GM23338 (cell line): ENCODE data around the gene S100Z. TPM values are rescaled to one million over a fixed set of nuclear protein-coding genes. Genes with fewer than 3 reads are reported as not detected.

Experiments used
- ATAC-seq: fragments of 200-7000 bp; cut with Tn5 transposase; 3 replicates; pipeline ENCODE4 v1.9.1; 2020
- DNase-seq: peaks from one replicate; pipeline ENCODE4 v3.0.0-alpha.2; 2015; ENCODE audit warnings: low spot score
- H2AFZ ChIP-seq: fragments of 200-600 bp; sonication (generic); 2 replicates; pipeline ENCODE4 v1.8.0; 2016; ENCODE audit warnings: antibody characterized with exemption, mild to moderate bottlenecking, moderate library complexity
- H3F3A ChIP-seq: fragments of 200-600 bp; sonication (generic); replicated peaks from 2 replicates; pipeline ENCODE4 v1.8.0; 2017; ENCODE audit warnings: antibody characterized with exemption, mixed run types, low read depth
- H3K27ac ChIP-seq: fragments of 200-600 bp; sonication (generic); 2 replicates; pipeline ENCODE4 v1.6.1; 2016; ENCODE audit warnings: low read depth
- H3K27me3 ChIP-seq: fragments of 200-600 bp; sonication (generic); 2 replicates; pipeline ENCODE4 v1.8.0; 2016; ENCODE audit warnings: mild to moderate bottlenecking, mixed run types, moderate library complexity; ENCODE audit not compliant: insufficient read depth
- H3K36me3 ChIP-seq: fragments of 200-600 bp; sonication (generic); 2 replicates; pipeline ENCODE4 v1.8.0; 2016; ENCODE audit warnings: mild to moderate bottlenecking; ENCODE audit not compliant: insufficient read depth
- H3K4me1 ChIP-seq: fragments of 200-600 bp; sonication (generic); 2 replicates; pipeline ENCODE4 v1.8.0; 2016; ENCODE audit warnings: mild to moderate bottlenecking, moderate library complexity; ENCODE audit not compliant: insufficient read depth
- H3K4me2 ChIP-seq: fragments of 200-600 bp; sonication (generic); 2 replicates; pipeline ENCODE4 v1.7.1; 2017; ENCODE audit warnings: mixed run types
- H3K4me3 ChIP-seq: fragments of 200-600 bp; sonication (generic); 2 replicates; pipeline ENCODE4 v1.6.1; 2016; ENCODE audit warnings: mixed run types
- H3K79me2 ChIP-seq: fragments of 200-600 bp; sonication (generic); replicated peaks from 2 replicates; pipeline ENCODE4 v1.8.0; 2017; ENCODE audit warnings: mild to moderate bottlenecking; ENCODE audit not compliant: insufficient read depth
- H3K9me2 ChIP-seq: fragments of 200-600 bp; sonication (generic); 2 replicates; pipeline ENCODE4 v1.8.0; 2017; ENCODE audit not compliant: insufficient read depth
- H4K20me1 ChIP-seq: fragments of 200-600 bp; sonication (generic); replicated peaks from 2 replicates; pipeline ENCODE4 v1.8.0; 2017; ENCODE audit warnings: mild to moderate bottlenecking; ENCODE audit not compliant: insufficient read depth
- H3K27ac Mint-ChIP-seq: 2 replicates; pipeline ENCODE4 v1.8.0; 2020; ENCODE audit warnings: inconsistent platforms, mild to moderate bottlenecking, moderate library complexity, mixed read lengths
- H3K27me3 Mint-ChIP-seq: 3 replicates; pipeline ENCODE4 v1.8.0; 2022; ENCODE audit warnings: low read depth, mild to moderate bottlenecking, moderate library complexity, mixed read lengths, inconsistent platforms; ENCODE audit not compliant: insufficient read depth, poor library complexity
- H3K36me3 Mint-ChIP-seq: 3 replicates; pipeline ENCODE4 v1.8.0; 2021; ENCODE audit warnings: low read depth, mild to moderate bottlenecking, inconsistent platforms, moderate library complexity, mixed read lengths
- H3K4me1 Mint-ChIP-seq: 3 replicates; pipeline ENCODE4 v1.8.0; 2020; ENCODE audit warnings: mild to moderate bottlenecking, inconsistent platforms, mixed read lengths
- H3K4me3 Mint-ChIP-seq: 3 replicates; pipeline ENCODE4 v1.8.0; 2021; ENCODE audit warnings: moderate library complexity, mild to moderate bottlenecking, inconsistent platforms, mixed read lengths
- H3K9me3 Mint-ChIP-seq: 3 replicates; pipeline ENCODE4 v1.8.0; 2020; ENCODE audit warnings: moderate library complexity, mild to moderate bottlenecking, inconsistent platforms, mixed read lengths
- CREB1 ChIP-seq: fragments of 250-450 bp; sonication (Bioruptor Pico); IDR thresholded peaks from 2 replicates; pipeline ENCODE4 v1.5.0; 2020; ENCODE audit warnings: low read depth, mild to moderate bottlenecking, moderate library complexity
- EZH2 ChIP-seq: fragments of 200-600 bp; sonication (generic); IDR thresholded peaks from one replicate; pipeline ENCODE4 v1.8.0; 2017; ENCODE audit warnings: antibody characterized with exemption, mild to moderate bottlenecking, low read depth; ENCODE audit not compliant: unreplicated experiment
- EZH2phosphoT487 ChIP-seq: fragments of 200-600 bp; sonication (generic); IDR thresholded peaks from one replicate; pipeline ENCODE4 v1.8.1; 2018; ENCODE audit warnings: antibody characterized with exemption; ENCODE audit not compliant: unreplicated experiment
- JUNB ChIP-seq: IDR thresholded peaks from one replicate; pipeline ENCODE4 v1.6.1; 2016; ENCODE audit warnings: antibody characterized with exemption; ENCODE audit not compliant: unreplicated experiment
- NANOG ChIP-seq: IDR thresholded peaks from 2 replicates; pipeline ENCODE4 v1.6.1; 2016; ENCODE audit warnings: antibody characterized with exemption, borderline replicate concordance
- POLR2AphosphoS5 ChIP-seq: IDR thresholded peaks from 2 replicates; pipeline ENCODE4 v1.6.1; 2016; ENCODE audit warnings: antibody characterized with exemption, low read depth
- STAT1 ChIP-seq: IDR thresholded peaks from one replicate; pipeline ENCODE4 v1.6.1; 2016; ENCODE audit warnings: antibody characterized with exemption; ENCODE audit not compliant: unreplicated experiment
- ZNF114 ChIP-seq: fragments of 250-450 bp; sonication (Bioruptor Pico); IDR thresholded peaks from 2 replicates; pipeline ENCODE4 v1.5.0; 2020; ENCODE audit warnings: mild to moderate bottlenecking, moderate library complexity
- ZNF331 ChIP-seq: fragments of 250-450 bp; sonication (Bioruptor Pico); IDR thresholded peaks from 2 replicates; pipeline ENCODE4 v1.5.0; 2020; ENCODE audit warnings: low read depth, mild to moderate bottlenecking, moderate library complexity
- polyA plus RNA-seq: library from polyadenylated mRNA; unstranded; fragments of >200 nt; fragmentation: Nextera tagmentation; extraction: Ambion mirVana; gene quantifications from 2 replicates; pipeline ENCODE4 v1.2.1, GENCODE V29; 2016
- total RNA-seq: library from RNA; depleted of rRNA; stranded (reverse); fragments of >200 nt; shearing (Covaris generic); gene quantifications from 2 replicates; pipeline ENCODE4 v1.2.3, GENCODE V29; 2014
- TF ChIP-seq, protein P1 (sequence below): fragments of 250-450 bp; sonication (Bioruptor Pico); IDR thresholded peaks from 2 replicates; pipeline ENCODE4 v1.5.0; 2020; ENCODE audit warnings: mild to moderate bottlenecking, moderate library complexity
- TF ChIP-seq, protein P2 (sequence below): IDR thresholded peaks from 2 replicates; pipeline ENCODE4 v1.6.1; 2016; ENCODE audit warnings: antibody characterized with exemption
- TF ChIP-seq, protein P3 (sequence below): IDR thresholded peaks from one replicate; pipeline ENCODE4 v1.6.1; 2018; ENCODE audit warnings: antibody characterized with exemption; ENCODE audit not compliant: unreplicated experiment
- TF ChIP-seq, protein P4 (sequence below), 2 experiments: fragments of 200-600 bp in 1 of 2; sonication (generic) in 1 of 2; conservative IDR thresholded peaks; 2 replicates each; pipeline versions ENCODE4 v1.5.1 to v1.6.1; 2016 to 2017; ENCODE audit warnings: antibody characterized with exemption in 2 of 2, low read depth in 2 of 2, mild to moderate bottlenecking in 2 of 2, moderate library complexity in 1 of 2

Gene S100Z
- total and polyA plus RNA-seq, 2 experiments from 2014 or later: not detected

DNA sequence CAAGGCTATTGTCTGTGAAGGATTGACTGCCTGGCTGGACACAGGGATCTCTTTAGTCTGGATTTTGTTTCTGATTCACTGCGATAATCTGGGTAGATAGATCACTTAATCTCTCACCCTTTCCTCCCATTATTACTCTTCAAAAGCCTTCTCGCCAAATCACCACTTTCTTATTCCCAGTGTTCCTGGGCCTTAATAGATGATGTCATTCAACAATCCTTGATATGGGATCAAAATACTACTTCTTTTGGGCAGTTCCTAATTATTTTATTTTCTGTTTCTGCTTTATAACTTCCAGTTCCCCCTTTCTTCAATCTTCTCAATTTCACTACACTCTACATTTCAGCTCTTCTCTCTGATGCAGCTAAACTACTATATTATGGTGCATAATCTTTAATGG, 96.3 kb downstream of the S100Z start:
- Mint-ChIP-seq H3K27me3 (no peaks in the 10 kb centered on the region), H3K36me3 (no peaks in the 10 kb centered on the region), H3K9me3 (no peaks in the 10 kb centered on the region), H3K27ac (no peak overlapping the region), H3K4me3 (no peak overlapping the region), H3K4me1 (no peaks in the 10 kb centered on the region)
- Histone ChIP-seq H3K36me3 (no peaks in the 10 kb centered on the region), H3K9me2 (no peaks in the 10 kb centered on the region), H3F3A (no peaks in the 10 kb centered on the region), H3K4me2 (no peak overlapping the region), H3K4me1 (no peaks in the 10 kb centered on the region), H3K79me2 (no peaks in the 10 kb centered on the region), H3K4me3 (no peak overlapping the region), H4K20me1 (no peaks in the 10 kb centered on the region), H3K27ac (no peak overlapping the region), H3K27me3 (peaks cover 6% of the 10 kb centered on the region; the same call in 1 of the 2 replicates), H2AFZ (0 out of 2 replicates have a peak overlapping the region, but pooled peaks have one; percentile 43)
- DNase-seq (no peak), ATAC-seq (no peak)
- TF ChIP-seq EZH2 (no peak), JUNB (no peak), NANOG (no peak), EZH2phosphoT487 (no peak), STAT1 (no peak), ZNF331 (no peak), ZNF114 (CRISPR knock-in tag) (no peak), CREB1 (no peak), POLR2AphosphoS5 (no peak)
- TF ChIP-seq, protein P1, sequence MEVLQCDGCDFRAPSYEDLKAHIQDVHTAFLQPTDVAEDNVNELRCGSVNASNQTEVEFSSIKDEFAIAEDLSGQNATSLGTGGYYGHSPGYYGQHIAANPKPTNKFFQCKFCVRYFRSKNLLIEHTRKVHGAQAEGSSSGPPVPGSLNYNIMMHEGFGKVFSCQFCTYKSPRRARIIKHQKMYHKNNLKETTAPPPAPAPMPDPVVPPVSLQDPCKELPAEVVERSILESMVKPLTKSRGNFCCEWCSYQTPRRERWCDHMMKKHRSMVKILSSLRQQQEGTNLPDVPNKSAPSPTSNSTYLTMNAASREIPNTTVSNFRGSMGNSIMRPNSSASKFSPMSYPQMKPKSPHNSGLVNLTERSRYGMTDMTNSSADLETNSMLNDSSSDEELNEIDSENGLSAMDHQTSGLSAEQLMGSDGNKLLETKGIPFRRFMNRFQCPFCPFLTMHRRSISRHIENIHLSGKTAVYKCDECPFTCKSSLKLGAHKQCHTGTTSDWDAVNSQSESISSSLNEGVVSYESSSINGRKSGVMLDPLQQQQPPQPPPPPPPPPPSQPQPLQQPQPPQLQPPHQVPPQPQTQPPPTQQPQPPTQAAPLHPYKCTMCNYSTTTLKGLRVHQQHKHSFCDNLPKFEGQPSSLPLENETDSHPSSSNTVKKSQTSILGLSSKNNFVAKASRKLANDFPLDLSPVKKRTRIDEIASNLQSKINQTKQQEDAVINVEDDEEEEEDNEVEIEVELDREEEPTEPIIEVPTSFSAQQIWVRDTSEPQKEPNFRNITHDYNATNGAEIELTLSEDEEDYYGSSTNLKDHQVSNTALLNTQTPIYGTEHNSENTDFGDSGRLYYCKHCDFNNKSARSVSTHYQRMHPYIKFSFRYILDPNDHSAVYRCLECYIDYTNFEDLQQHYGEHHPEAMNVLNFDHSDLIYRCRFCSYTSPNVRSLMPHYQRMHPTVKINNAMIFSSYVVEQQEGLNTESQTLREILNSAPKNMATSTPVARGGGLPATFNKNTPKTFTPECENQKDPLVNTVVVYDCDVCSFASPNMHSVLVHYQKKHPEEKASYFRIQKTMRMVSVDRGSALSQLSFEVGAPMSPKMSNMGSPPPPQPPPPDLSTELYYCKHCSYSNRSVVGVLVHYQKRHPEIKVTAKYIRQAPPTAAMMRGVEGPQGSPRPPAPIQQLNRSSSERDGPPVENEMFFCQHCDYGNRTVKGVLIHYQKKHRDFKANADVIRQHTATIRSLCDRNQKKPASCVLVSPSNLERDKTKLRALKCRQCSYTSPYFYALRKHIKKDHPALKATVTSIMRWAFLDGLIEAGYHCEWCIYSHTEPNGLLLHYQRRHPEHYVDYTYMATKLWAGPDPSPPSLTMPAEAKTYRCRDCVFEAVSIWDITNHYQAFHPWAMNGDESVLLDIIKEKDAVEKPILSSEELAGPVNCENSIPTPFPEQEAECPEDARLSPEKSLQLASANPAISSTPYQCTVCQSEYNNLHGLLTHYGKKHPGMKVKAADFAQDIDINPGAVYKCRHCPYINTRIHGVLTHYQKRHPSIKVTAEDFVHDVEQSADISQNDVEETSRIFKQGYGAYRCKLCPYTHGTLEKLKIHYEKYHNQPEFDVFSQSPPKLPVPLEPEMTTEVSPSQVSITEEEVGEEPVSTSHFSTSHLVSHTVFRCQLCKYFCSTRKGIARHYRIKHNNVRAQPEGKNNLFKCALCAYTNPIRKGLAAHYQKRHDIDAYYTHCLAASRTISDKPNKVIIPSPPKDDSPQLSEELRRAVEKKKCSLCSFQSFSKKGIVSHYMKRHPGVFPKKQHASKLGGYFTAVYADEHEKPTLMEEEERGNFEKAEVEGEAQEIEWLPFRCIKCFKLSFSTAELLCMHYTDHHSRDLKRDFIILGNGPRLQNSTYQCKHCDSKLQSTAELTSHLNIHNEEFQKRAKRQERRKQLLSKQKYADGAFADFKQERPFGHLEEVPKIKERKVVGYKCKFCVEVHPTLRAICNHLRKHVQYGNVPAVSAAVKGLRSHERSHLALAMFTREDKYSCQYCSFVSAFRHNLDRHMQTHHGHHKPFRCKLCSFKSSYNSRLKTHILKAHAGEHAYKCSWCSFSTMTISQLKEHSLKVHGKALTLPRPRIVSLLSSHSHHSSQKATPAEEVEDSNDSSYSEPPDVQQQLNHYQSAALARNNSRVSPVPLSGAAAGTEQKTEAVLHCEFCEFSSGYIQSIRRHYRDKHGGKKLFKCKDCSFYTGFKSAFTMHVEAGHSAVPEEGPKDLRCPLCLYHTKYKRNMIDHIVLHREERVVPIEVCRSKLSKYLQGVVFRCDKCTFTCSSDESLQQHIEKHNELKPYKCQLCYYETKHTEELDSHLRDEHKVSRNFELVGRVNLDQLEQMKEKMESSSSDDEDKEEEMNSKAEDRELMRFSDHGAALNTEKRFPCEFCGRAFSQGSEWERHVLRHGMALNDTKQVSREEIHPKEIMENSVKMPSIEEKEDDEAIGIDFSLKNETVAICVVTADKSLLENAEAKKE (CRISPR knock-in tag): no peak
- TF ChIP-seq, protein P2, sequence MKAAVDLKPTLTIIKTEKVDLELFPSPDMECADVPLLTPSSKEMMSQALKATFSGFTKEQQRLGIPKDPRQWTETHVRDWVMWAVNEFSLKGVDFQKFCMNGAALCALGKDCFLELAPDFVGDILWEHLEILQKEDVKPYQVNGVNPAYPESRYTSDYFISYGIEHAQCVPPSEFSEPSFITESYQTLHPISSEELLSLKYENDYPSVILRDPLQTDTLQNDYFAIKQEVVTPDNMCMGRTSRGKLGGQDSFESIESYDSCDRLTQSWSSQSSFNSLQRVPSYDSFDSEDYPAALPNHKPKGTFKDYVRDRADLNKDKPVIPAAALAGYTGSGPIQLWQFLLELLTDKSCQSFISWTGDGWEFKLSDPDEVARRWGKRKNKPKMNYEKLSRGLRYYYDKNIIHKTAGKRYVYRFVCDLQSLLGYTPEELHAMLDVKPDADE: no peak
- TF ChIP-seq, protein P3, sequence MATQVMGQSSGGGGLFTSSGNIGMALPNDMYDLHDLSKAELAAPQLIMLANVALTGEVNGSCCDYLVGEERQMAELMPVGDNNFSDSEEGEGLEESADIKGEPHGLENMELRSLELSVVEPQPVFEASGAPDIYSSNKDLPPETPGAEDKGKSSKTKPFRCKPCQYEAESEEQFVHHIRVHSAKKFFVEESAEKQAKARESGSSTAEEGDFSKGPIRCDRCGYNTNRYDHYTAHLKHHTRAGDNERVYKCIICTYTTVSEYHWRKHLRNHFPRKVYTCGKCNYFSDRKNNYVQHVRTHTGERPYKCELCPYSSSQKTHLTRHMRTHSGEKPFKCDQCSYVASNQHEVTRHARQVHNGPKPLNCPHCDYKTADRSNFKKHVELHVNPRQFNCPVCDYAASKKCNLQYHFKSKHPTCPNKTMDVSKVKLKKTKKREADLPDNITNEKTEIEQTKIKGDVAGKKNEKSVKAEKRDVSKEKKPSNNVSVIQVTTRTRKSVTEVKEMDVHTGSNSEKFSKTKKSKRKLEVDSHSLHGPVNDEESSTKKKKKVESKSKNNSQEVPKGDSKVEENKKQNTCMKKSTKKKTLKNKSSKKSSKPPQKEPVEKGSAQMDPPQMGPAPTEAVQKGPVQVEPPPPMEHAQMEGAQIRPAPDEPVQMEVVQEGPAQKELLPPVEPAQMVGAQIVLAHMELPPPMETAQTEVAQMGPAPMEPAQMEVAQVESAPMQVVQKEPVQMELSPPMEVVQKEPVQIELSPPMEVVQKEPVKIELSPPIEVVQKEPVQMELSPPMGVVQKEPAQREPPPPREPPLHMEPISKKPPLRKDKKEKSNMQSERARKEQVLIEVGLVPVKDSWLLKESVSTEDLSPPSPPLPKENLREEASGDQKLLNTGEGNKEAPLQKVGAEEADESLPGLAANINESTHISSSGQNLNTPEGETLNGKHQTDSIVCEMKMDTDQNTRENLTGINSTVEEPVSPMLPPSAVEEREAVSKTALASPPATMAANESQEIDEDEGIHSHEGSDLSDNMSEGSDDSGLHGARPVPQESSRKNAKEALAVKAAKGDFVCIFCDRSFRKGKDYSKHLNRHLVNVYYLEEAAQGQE: no peak
- TF ChIP-seq, protein P4, sequence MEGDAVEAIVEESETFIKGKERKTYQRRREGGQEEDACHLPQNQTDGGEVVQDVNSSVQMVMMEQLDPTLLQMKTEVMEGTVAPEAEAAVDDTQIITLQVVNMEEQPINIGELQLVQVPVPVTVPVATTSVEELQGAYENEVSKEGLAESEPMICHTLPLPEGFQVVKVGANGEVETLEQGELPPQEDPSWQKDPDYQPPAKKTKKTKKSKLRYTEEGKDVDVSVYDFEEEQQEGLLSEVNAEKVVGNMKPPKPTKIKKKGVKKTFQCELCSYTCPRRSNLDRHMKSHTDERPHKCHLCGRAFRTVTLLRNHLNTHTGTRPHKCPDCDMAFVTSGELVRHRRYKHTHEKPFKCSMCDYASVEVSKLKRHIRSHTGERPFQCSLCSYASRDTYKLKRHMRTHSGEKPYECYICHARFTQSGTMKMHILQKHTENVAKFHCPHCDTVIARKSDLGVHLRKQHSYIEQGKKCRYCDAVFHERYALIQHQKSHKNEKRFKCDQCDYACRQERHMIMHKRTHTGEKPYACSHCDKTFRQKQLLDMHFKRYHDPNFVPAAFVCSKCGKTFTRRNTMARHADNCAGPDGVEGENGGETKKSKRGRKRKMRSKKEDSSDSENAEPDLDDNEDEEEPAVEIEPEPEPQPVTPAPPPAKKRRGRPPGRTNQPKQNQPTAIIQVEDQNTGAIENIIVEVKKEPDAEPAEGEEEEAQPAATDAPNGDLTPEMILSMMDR (conservative IDR thresholded peaks at IDR 0.05; ENCODE audit: low read depth in 2 of 2): no peak
